HEK293 (cell line): ENCODE data around the gene EGR4.

Experiments
- CTCF ChIA-PET: fragments of 350-600 bp; formaldehyde crosslinking; extraction: SDS; loops from one replicate; lab custom pipeline; 2021; ENCODE audit warnings: antibody characterized with exemption; lab: Yijun Ruan, JAX
- POLR2A ChIA-PET: fragments of 300-600 bp; formaldehyde crosslinking; extraction: SDS; loops from one replicate; lab custom pipeline; 2020; ENCODE audit warnings: antibody characterized with exemption, inconsistent platforms; lab: Yijun Ruan, JAX
- H3K27ac ChIP-seq: fragments of 200-500 bp; sonication (Bioruptor generic); 2 replicates; pipeline ENCODE4 v1.5.1; 2014; ENCODE audit warnings: low read depth, low read length, control low read depth, inconsistent platforms; ENCODE audit errors: extremely low read depth
- H3K36me3 ChIP-seq, 2 experiments: fragments of 200-500 bp in 1 of 2; sonication (Bioruptor generic) in 1 of 2; 1 replicate in 1 of 2; 2 replicates in 1 of 2; pipeline ENCODE4 v1.5.1; 2014 to 2017; ENCODE audit warnings: inconsistent platforms in 2 of 2, low read length in 2 of 2; ENCODE audit not compliant: control insufficient read depth in 2 of 2, insufficient read depth in 1 of 2
- H3K4me1 ChIP-seq: fragments of 200-500 bp; sonication (Bioruptor generic); 2 replicates; pipeline ENCODE4 v1.5.1; 2014; ENCODE audit warnings: mild to moderate bottlenecking, low read length, inconsistent platforms; ENCODE audit not compliant: control insufficient read depth, insufficient read depth
- H3K4me3 ChIP-seq: 2 replicates; pipeline ENCODE4 v1.5.1; 2011; ENCODE audit warnings: low read depth, mild to moderate bottlenecking, control low read depth, low read length, moderate library complexity
- H3K9me3 ChIP-seq: fragments of 200-500 bp; sonication (Bioruptor generic); 2 replicates; pipeline ENCODE4 v1.5.1; 2014; ENCODE audit warnings: low read depth, low read length, inconsistent platforms; ENCODE audit not compliant: control insufficient read depth, insufficient read depth
- SCRT2 ChIP-seq: fragments of 450-650 bp; formaldehyde crosslinking; IDR thresholded peaks from 2 replicates; pipeline ENCODE4 v1.5.1; 2016; ENCODE audit warnings: missing biosample characterization, missing genetic modification characterization
- TRIM28 ChIP-seq: IDR thresholded peaks from 2 replicates; pipeline ENCODE4 v1.6.1; 2011; ENCODE audit warnings: low read length, control low read depth, borderline replicate concordance
- ZBTB7A ChIP-seq: fragments of 450-650 bp; formaldehyde crosslinking; IDR thresholded peaks from 2 replicates; pipeline ENCODE4 v1.5.1; 2016; ENCODE audit warnings: low read depth, missing biosample characterization, missing genetic modification characterization
- ZNF169 ChIP-seq: fragments of 450-650 bp; formaldehyde crosslinking; IDR thresholded peaks from 2 replicates; pipeline ENCODE4 v1.5.1; 2016; ENCODE audit warnings: missing biosample characterization, missing genetic modification characterization
- ZNF214 ChIP-seq: fragments of 450-650 bp; formaldehyde crosslinking; IDR thresholded peaks from 2 replicates; pipeline ENCODE4 v1.5.1; 2017; ENCODE audit warnings: missing biosample characterization, mild to moderate bottlenecking, missing genetic modification characterization, borderline replicate concordance
- ZNF280C ChIP-seq: fragments of 450-650 bp; formaldehyde crosslinking; IDR thresholded peaks from 2 replicates; pipeline ENCODE4 v1.5.1; 2016; ENCODE audit warnings: missing biosample characterization, missing genetic modification characterization
- ZNF280D ChIP-seq: fragments of 450-650 bp; formaldehyde crosslinking; IDR thresholded peaks from 2 replicates; pipeline ENCODE4 v1.5.1; 2016; ENCODE audit warnings: missing biosample characterization, missing genetic modification characterization
- ZNF518A ChIP-seq: fragments of 450-650 bp; formaldehyde crosslinking; conservative IDR thresholded peaks from 2 replicates; pipeline ENCODE4 v1.5.1; 2016; ENCODE audit warnings: low read depth, missing biosample characterization, missing genetic modification characterization
- ZNF555 ChIP-seq: fragments of 450-650 bp; formaldehyde crosslinking; conservative IDR thresholded peaks from 2 replicates; pipeline ENCODE4 v1.5.1; 2017; ENCODE audit warnings: missing biosample characterization, mild to moderate bottlenecking, missing genetic modification characterization, inconsistent platforms
- ZNF558 ChIP-seq: fragments of 450-650 bp; formaldehyde crosslinking; IDR thresholded peaks from 2 replicates; pipeline ENCODE4 v1.5.1; 2016; ENCODE audit warnings: missing biosample characterization, missing genetic modification characterization
- ZNF561 ChIP-seq: fragments of 450-650 bp; IDR thresholded peaks from 2 replicates; pipeline ENCODE4 v1.5.1; 2018; ENCODE audit warnings: missing biosample characterization, missing genetic modification characterization, borderline replicate concordance
- ZNF704 ChIP-seq: fragments of 450-650 bp; formaldehyde crosslinking; IDR thresholded peaks from 2 replicates; pipeline ENCODE4 v1.5.1; 2016; ENCODE audit warnings: missing biosample characterization, missing genetic modification characterization
- TF ChIP-seq, protein P1 (sequence below): fragments of 450-650 bp; formaldehyde crosslinking; IDR thresholded peaks from 2 replicates; pipeline ENCODE4 v1.5.1; 2016; ENCODE audit warnings: missing biosample characterization, missing genetic modification characterization, borderline replicate concordance
- TF ChIP-seq, protein P2 (sequence below): fragments of 450-650 bp; formaldehyde crosslinking; optimal IDR thresholded peaks from 2 replicates; pipeline ENCODE3; 2016; ENCODE audit warnings: missing biosample characterization, mild to moderate bottlenecking, missing genetic modification characterization

EGR4 gene

DNA sequence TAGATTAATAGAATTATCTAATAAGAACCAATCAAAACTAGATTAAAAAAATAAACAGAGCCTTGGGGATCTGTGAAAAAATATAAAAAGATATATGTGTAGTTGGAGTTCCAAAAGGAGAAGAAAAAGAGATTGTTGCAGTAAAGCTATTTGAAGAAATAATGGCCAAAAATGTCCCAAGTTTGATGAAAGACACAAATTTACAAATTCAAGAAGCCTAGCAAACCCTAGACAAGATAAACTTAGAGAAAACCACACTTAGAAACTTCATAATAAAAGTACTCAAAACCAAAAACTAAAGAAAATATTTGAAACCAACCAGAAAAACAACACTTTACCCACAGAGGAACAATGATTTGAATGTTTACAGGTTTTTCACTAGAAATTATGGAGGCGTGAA lies 41.3 kb upstream of the EGR4 start:
- TF ChIP-seq ZNF555 (tag by site-specific recombination) (no peak), ZNF558 (tag by site-specific recombination) (peak; percentile 97)
- no peaks in the 10 kb centered on the region for H3K36me3 ChIP-seq
- ChIA-PET POLR2A (no interaction called here), CTCF (no interaction called here)
- H3K9me3 ChIP-seq = no peaks in the 10 kb centered on the region
- no peak overlapping the region for H3K4me3 ChIP-seq
- H3K4me1 ChIP-seq = no peaks in the 10 kb centered on the region
- H3K27ac ChIP-seq = no peak overlapping the region

GRCh38 chr2:73334045-73334444 lies 40.7 kb upstream of the EGR4 start:
- no peaks in the 10 kb centered on the region for H3K9me3 ChIP-seq
- ChIA-PET CTCF (interaction anchor here (0.6 to 0.7 kb wide), 2 partner anchors 313 to 1357 kb away, joined by 3 to 4 read pairs; no protein-coding TSS in a partner anchor), POLR2A (no interaction called here)
- H3K36me3 ChIP-seq = no peaks in the 10 kb centered on the region
- TF ChIP-seq ZNF704 (no peak), ZBTB7A (no peak), ZNF280D (tag by site-specific recombination) (no peak)
- no peaks in the 10 kb centered on the region for H3K4me1 ChIP-seq
- H3K4me3 ChIP-seq = no peak overlapping the region
- no peak overlapping the region for H3K27ac ChIP-seq

DNA sequence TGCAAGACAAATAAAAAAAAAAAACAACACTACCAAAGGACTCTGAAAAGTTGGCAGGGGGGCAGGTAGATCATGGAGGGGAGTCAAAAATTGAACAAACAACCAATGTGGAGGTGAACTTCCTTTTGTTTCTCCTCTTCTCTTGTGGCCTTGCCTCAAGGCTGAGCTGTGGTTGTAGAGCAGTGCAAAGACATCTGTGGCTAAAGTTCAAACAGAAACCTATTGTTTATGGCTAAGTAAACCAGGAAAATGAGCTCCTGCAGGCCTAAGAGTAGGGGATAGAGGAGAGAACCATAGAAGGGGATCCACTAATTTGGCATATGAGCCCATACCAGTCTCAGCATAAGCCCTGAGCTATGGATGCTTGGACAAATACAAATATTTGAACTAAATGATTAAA lies 40.2 kb upstream of the EGR4 start:
- H3K36me3 ChIP-seq = no peaks in the 10 kb centered on the region
- no peak overlapping the region for H3K4me3 ChIP-seq
- H3K9me3 ChIP-seq = no peaks in the 10 kb centered on the region
- POLR2A ChIA-PET = no interaction called here
- no peak overlapping the region for H3K27ac ChIP-seq
- CTCF ChIA-PET = interaction anchor here (0.6 to 0.7 kb wide), 2 partner anchors 314 to 1358 kb away, joined by 3 to 4 read pairs; no protein-coding TSS in a partner anchor
- H3K4me1 ChIP-seq = no peaks in the 10 kb centered on the region
- TF ChIP-seq, protein P1, sequence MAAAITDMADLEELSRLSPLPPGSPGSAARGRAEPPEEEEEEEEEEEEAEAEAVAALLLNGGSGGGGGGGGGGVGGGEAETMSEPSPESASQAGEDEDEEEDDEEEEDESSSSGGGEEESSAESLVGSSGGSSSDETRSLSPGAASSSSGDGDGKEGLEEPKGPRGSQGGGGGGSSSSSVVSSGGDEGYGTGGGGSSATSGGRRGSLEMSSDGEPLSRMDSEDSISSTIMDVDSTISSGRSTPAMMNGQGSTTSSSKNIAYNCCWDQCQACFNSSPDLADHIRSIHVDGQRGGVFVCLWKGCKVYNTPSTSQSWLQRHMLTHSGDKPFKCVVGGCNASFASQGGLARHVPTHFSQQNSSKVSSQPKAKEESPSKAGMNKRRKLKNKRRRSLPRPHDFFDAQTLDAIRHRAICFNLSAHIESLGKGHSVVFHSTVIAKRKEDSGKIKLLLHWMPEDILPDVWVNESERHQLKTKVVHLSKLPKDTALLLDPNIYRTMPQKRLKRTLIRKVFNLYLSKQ (tag by site-specific recombination) = no peak
- TF ChIP-seq, protein P2, sequence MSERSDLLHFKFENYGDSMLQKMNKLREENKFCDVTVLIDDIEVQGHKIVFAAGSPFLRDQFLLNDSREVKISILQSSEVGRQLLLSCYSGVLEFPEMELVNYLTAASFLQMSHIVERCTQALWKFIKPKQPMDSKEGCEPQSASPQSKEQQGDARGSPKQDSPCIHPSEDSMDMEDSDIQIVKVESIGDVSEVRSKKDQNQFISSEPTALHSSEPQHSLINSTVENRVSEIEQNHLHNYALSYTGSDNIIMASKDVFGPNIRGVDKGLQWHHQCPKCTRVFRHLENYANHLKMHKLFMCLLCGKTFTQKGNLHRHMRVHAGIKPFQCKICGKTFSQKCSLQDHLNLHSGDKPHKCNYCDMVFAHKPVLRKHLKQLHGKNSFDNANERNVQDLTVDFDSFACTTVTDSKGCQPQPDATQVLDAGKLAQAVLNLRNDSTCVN (tag by site-specific recombination) = no peak
- TF ChIP-seq ZNF704 (no peak), ZNF214 (no peak), SCRT2 (tag by site-specific recombination) (no peak), ZNF518A (tag by site-specific recombination) (no peak), ZNF561 (tag by site-specific recombination) (no peak), ZNF169 (tag by site-specific recombination) (no peak), TRIM28 (no peak), ZNF280C (no peak)
